Left cardiac atrium (tissue), 4 donors: ENCODE measurements around the gene CSE1L. TPM values are rescaled to one million over a fixed set of nuclear protein-coding genes. Genes with fewer than 3 reads are reported as not detected.
"Not testable (repeated sequence)": the region's sequence is repeated elsewhere in the genome, so short reads cannot be mapped to it uniquely, and the experiment has no call there.

Source experiments
- ATAC-seq, 2 donors: fragments of 200-7000 bp; cut with Tn5 transposase; one replicate each; pipeline ENCODE4 v1.9.1; 2020; ENCODE audit warnings: mild to moderate bottlenecking in 2 of 2, moderate library complexity in 2 of 2
- DNase-seq: peaks from one replicate; pipeline ENCODE4 v3.0.0-alpha.2; 2020
- intact Hi-C, 2 donors: fragments of 100-400 bp; cut with DNase I; formaldehyde crosslinking; loops; one replicate each; pipeline versions ENCODE4 v1.14.1 to v1.15.1; 2022 to 2023
- long read RNA-seq: library from polyadenylated mRNA; unstranded; transcript quantifications from one replicate; pipeline ENCODE4 v2.0.0, GENCODE V29; 2021
- total RNA-seq, 2 donors: library from RNA; stranded (reverse); fragmentation: NEBNext Ultra II Directional; extraction: Animal tissue kit (Norgen Biotek cat#: 25700); gene quantifications; one replicate each; pipeline ENCODE4 v1.2.1, GENCODE V29; 2021
- donor health status: DM: no; HTN: yes; CAD: no.
- donor health status: DM: no; HTN: yes; CAD: no; lungs with severe emphysema.
- donor health status: DM: yes; HTN: yes; CAD: no.
- donor health status: Dilated cardiomyopathy.

CSE1L gene, protein sequence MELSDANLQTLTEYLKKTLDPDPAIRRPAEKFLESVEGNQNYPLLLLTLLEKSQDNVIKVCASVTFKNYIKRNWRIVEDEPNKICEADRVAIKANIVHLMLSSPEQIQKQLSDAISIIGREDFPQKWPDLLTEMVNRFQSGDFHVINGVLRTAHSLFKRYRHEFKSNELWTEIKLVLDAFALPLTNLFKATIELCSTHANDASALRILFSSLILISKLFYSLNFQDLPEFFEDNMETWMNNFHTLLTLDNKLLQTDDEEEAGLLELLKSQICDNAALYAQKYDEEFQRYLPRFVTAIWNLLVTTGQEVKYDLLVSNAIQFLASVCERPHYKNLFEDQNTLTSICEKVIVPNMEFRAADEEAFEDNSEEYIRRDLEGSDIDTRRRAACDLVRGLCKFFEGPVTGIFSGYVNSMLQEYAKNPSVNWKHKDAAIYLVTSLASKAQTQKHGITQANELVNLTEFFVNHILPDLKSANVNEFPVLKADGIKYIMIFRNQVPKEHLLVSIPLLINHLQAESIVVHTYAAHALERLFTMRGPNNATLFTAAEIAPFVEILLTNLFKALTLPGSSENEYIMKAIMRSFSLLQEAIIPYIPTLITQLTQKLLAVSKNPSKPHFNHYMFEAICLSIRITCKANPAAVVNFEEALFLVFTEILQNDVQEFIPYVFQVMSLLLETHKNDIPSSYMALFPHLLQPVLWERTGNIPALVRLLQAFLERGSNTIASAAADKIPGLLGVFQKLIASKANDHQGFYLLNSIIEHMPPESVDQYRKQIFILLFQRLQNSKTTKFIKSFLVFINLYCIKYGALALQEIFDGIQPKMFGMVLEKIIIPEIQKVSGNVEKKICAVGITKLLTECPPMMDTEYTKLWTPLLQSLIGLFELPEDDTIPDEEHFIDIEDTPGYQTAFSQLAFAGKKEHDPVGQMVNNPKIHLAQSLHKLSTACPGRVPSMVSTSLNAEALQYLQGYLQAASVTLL
- total RNA-seq = 10 to 100 TPM; 38.8 to 41.1 TPM
- long read RNA-seq, transcript CSE1L-201 (25 exons, 3,553 nt) = major isoform, 22 of 29 reads
- long read RNA-seq, partial matches to known transcripts = 5 of 29 reads
- long read RNA-seq, other reads (novel, unspliced or antisense) = 2 of 29 reads

DNA sequence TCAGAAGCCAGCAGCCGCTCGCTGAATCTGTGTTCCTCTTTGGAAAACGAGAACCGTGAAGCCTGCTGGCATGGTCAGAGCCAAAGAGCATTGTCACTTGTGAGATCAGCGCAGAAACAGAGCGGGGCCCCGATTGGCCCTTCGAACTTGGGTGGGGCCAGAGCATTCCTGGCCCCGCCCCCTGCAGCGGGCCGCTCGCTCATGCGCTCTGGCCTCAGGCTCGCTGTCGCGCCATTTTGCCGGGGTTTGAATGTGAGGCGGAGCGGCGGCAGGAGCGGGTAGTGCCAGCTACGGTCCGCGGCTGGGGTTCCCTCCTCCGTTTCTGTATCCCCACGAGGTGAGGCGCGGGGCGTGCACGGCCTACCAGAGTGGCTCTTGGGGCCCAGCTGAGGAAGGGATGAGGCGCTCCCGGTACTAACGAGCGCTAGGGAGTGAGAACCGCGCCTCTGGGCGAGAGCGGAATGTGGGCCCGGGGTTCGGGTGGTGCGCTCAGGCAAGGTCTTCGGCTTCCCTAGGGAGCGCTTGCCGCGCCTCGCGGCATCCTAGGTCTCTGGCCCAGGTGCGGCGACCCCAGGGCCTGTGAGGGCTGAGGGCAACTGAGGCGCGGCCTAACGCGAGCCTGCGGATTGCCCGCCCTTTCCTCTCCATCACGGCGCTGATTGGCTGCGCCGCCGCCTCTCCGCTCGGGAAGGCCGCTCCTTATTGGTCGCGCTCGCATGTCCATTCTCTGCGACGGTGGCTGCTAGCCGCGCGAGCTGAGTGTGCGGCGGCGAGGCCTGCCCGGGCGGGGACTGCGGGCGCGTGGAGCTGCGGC lies at the start of gene CSE1L:
TSS of gene CSE1L (plus strand) at position 226 of the 814 bp plus-strand sequence. CDS start 12,152 bp downstream, outside the sequence.
- ATAC-seq = peak; percentile 98
- peak; percentile 96 for DNase-seq
- intact Hi-C loops = no loop called here

DNA sequence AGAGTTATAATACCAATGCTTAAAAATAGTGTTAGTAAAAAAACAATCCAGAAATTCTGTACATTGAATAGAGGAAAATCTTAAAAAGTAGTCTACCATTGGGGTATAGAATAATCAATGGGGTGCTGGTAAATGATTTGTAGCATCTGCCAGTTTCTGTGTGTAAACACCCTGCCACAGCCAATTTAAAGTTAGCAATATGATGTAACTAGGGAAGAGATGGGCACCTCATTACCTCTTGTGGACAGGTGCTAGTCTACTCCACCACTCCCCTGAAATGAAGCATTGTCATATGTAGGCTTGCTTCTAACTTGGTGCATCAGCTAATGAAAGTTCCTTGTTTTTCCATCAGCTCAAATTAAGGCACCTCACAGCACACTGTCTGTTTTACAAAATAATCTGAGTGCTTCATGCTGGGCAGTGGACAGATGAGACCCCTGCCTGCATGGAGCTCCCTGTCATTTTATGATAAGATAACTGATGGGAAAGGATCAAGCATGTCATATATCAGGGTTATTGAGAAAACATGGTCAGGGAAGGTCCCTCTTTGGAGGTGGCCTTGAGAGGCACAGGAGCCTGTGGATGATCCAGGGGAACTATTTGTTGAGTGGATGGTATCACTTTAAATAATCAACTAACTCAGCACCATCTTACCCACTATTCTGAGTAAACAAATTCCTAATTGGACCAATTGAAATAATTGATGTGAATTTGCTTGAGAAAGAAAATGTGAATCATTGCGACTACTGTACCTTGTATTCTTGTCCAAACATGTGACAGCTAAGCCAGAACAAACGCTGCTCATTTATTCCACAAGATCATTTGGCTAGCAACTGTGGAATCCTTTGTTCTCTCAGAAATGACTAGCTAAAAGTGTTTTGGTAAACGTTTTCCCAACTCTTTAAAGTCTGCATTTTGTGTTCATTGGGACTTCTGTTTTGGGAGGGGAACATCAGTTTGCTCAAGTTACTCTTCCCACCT lies 45.9 kb upstream of the CSE1L start:
- intact Hi-C loops = no loop called here
- ATAC-seq = no peak
- no peak for DNase-seq

DNA sequence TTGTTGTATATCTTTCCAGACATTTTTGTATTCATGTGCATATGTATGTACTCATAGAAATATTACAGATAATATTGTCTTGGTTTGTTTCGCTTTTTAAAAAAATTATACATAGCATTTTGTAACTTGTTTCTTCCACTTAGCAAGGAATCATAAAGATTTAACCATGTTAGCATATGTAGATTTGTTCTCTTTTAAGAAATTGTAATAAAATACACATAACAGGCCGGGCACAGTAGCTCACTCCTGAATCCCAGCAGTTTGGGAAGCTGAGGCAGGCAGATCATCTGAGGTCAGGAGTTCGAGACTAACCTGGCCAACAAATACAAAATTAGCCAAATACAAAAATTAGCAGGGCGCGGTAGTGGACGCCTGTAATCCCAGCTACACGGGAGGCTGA lies 44.4 kb upstream of the CSE1L start:
- ATAC-seq = no peak
- no peak for DNase-seq
- intact Hi-C loops = no loop called here

DNA sequence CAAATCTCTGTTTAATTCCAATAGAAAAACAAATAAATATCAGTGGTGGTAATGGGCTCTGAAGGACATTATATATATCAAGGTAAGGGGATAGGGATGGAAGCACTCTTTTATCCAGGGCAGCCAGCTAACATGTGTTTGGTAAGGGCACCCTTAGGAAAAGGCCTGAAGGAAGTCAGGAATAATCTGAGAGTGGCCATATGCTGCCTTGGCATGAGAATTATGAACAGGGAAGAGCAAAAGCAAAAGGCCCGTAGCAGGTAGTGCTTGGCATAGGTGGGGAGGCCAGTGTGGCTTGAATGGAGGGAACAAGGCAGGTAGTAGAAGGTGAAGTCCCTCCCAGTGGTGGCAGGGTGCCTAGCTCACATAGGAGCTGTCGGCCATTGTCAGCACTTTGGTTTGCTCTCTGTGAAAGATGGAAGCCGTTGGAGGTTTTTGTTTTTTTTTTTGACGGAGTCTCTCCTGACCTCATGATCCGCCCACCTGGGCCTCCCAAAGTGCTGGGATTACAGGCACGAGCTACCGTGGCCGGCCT lies 39.6 kb upstream of the CSE1L start:
- ATAC-seq = no peak
- intact Hi-C loops = no loop called here
- DNase-seq = no peak

DNA sequence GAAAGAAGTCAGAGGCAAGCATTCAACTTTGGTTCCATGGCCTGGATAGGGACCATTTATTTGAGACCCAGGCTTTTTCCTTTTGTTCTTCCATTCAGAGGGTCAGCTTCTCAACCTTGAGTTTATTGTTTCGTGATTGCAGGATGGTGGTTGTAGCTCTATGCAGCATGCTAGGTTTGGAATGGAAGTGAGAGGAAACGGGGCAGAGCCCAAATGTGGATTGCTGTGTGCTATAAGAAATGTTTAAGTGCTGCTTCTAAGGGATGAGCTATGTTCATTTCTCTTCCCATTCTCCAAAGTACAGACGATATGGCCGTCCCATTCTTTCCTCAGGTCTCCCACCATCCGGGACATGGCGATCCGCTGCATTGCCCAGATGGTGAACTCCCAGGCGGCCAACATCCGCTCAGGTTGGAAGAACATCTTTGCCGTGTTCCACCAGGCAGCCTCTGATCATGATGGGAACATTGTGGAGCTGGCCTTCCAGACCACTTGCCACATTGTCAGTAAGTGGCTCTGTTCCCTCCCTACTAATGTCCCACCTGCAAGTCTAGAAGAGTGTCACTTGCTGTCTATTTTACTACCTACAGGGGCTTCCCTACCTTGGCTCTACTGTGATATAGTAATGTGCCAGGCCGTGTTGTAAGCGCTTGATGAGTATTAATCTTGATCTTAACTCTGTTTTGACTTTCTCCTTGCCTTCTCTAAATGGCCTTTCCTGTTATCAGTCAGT lies 36.0 kb upstream of the CSE1L start:
- no peak for ATAC-seq
- intact Hi-C loops = loop anchor here (10.0 kb wide), 1 partner anchor 75 kb away; no protein-coding TSS in a partner anchor
- DNase-seq = no peak

DNA sequence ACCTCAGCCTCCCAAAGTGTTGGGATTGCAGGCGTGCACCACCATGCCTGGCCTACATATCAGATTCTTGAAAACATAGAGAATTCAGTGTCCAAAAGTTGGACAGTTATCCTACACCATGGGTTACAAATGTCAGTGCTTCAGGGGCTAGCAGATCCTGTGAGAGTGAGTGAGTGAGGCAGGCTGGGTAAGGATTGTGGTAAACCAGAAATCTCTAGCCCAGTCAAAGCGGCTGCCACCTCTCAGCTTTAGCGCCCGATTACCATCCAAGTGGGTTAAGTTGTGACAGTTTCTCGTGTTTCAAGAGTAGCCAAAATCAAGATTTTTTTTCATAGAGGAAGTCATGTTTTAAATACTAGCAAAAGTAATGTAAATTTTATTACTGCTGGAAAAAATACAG lies 21.9 kb upstream of the CSE1L start:
- DNase-seq (no peak), ATAC-seq (no peak)
- intact Hi-C loops = no loop called here

DNA sequence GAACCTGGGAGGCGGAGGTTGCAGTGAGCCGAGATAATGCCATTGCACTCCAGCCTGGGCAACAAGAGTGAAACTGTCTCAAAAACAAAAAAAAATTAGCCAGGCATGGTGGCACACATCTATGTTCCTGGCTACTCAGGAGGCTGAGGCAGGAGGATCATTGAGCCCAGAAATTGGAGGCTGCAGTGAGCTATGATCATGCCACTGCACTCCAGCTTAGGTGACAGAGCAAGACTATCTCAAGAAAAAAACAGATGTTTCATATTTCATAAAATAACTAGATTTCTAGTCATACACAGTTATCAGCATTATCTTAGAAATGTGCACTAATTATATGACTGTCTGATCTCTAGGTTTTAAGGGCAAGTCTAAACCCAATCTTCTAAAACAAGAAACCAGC lies 17.9 kb upstream of the CSE1L start:
- intact Hi-C loops, ATAC-seq, DNase-seq: not testable (repeated sequence)

DNA sequence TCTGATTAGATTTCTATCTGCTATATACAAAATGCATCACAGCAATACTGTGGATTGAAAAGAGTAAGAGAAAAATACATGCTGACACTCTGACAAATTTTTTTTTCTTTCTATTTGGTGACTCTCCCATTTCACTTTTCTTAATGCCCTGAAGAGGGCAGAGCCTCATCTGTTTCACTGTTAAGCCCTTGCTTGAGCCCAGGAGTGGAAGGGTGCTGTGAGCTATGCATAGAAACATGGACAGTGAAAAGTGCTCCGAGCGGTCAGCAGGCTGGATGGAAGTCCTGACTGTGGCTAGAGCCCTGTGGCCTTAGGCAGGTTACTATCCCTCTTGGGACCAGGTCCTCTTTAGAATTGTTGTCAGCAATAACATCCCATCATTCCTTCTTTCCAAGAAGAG lies 17.4 kb upstream of the CSE1L start:
- DNase-seq (no peak), ATAC-seq (no peak)
- intact Hi-C loops = no loop called here

DNA sequence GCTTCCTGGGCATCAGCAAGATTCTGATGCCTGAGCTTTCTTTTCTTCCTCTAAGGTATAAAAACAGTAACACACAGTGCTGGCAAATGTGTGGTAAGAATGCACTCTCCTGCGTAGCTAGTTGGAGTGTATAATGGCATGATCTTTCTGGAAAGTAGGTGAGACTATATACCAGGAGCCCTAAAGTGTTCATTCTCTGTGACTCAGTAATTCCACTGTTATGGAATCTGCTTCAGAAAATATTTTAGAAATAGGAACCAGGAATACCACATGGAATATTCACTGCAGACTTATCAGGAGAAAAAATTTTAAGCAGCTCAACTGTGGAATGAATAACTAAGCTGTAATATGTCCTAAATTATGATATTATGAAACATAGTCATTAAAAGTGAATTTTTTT lies 16.9 kb upstream of the CSE1L start:
- intact Hi-C loops = no loop called here
- ATAC-seq (no peak), DNase-seq (no peak)

DNA sequence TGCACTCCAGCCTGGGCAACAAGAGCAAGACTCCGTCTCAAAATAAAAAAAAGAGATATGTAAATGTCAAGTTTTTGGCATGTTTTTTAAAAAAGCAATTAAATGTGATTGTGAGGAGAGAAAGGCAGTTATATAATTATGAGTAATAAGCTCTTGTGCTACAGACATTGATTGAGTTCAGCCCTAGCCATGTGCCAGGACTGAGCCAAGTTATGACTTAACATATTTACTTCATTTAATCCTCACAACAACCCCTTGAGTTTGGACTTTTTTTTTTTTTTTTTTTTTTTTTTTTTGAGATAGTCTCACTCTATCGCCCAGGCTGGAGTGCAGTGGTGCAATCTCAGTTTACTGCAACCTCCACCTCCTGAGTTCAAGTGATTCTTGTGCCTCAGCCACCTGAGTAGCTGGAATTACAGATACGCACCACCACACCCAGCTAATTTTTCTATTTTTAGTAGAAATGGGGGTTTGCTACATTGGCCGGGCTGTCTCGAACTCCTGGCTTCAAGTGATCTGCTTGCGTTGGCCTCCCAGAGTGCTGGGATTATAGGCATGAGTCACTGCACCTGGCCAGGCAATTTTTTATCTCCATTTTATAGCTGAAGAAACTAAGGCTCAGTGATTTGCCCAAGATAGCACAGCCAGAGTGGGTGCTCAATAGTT lies 15.0 kb upstream of the CSE1L start:
- DNase-seq = no peak
- intact Hi-C loops = no loop called here
- peak in 1 of 2 donors; percentile 72 for ATAC-seq

DNA sequence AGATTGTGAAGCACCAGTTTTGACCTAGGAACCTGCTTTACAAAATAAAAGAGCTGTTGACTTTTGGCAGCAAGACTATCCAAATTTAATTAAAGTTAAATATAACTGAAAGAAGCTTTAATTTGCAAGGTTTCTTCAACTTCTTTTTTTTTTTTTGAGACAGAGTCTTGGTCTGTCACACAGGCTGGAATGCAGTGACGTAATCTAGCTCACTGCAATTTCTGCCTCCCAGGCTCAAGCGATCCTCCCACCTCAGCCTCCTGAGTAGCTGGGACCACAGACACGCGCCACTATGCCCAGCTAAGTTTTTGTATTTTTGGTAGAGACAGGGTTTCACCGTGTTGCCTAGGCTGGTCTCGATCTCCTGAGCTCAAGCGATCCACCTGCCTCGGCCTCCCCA lies 13.7 kb upstream of the CSE1L start:
- ATAC-seq (no peak), DNase-seq (no peak)
- intact Hi-C loops = no loop called here

DNA sequence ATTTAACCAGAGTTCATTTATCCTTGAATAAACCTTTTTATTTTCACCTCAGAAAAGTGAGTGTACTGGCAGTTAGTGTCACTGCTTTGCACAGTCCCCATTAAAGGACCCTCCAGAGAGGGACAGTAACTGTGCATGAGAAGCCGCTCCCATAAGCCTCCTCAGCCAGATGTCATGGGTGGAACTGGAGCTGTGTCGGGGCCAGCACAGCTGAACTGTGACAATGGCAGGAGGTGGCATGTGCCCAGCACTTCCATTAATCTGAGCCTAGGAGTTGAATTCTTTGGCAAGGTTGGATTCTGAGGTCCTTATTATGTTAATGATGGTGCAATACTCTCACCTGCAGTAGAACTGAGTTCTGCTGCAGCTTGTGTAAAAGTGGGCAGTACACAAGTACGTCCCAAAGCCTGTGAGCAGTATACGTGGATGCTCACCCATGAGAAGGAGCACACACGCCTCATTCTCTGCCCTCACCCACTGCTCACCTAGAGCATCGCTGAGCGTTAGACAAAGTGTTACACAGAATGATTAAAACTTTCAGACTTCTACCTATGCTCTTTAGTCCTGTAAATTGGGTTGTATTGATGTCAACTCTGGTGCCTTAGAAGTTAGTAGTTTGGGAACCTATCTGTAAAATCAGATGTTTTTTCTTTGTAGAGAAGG lies 11.9 kb upstream of the CSE1L start:
- ATAC-seq = no peak
- DNase-seq = no peak
- intact Hi-C loops = no loop called here

DNA sequence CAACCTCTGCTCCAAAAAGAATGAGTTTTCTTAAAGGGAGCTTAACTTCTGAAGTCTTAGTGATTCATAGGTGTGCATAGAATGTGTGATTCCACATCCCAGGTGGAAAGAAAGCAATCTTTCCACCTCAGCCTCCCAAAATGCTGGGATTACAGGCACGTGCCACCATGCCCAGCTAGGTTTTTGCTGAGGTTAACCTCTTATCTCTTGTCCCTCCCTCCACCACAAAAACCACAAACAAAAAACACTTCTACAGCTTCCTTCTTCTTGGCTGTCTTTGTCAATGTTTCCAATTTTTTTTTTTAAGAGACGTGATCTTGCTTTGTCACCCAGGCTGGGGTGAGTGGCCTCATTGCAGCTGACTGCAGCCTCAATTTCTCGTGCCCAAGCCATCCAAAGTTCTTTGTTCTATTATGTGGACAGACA lies 8.1 kb upstream of the CSE1L start:
- no peak for DNase-seq
- ATAC-seq = no peak
- intact Hi-C loops = no loop called here

DNA sequence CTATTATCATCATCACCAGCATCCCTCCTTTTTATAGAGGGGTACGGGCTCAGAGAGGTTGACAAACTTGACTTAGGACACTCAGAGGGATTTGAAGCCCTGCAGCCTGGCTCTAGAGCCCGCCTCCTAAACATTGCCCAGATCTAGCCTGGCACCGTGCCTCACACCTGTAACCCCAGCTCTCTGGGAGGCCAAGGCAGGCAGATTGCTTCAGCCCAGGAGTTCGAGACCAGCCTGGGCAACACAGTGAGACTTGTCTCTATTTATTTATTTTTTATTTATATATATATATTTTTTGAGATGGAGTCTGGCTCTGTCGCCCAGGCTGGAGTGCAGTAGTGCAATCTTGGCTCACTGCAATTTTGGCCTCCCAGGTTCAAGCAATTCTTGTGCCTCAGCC lies 6.3 kb upstream of the CSE1L start:
- intact Hi-C loops = no loop called here
- no peak for ATAC-seq
- no peak for DNase-seq

DNA sequence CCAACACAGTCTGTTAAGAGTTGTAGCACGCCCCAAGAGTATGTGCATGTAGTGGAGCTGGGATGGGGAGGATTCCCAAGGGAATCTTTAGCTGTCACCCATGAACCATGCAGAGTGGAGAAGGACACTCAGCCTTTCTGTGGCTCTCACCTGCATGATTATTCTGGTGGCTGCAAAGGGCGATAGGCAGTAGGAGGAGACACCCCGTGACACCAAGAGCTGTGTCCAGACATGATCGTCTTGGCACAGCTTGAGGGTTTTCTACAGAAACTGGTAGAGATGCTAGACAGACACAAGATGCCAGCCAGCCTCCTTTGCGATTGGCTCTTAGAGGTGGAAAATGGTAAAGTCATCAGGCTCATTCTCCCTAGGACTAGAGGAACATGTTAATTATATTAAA lies 3.1 kb upstream of the CSE1L start:
- ATAC-seq = no peak
- intact Hi-C loops = no loop called here
- DNase-seq = no peak
